Femur (tissue), 1 donor: ENCODE data around the gene ZFAND2A.
A peak's percentile ranks its signal among the peaks of the same experiment; 100 is the strongest.
"Not testable (repeated sequence)": the region's sequence is repeated elsewhere in the genome, so short reads cannot be mapped to it uniquely, and the experiment has no call there.

Source experiments
- DNase-seq: peaks from one replicate; pipeline ENCODE4 v3.0.0-alpha.2; 2017

ZFAND2A gene

GRCh38 chr7:1121886-1122831 lies 37.8 kb downstream of the ZFAND2A start:
- DNase-seq: no peak

GRCh38 chr7:1121476-1121875 lies 38.5 kb downstream of the ZFAND2A start:
- DNase-seq: no peak

GRCh38 chr7:1120791-1121190 lies 39.2 kb downstream of the ZFAND2A start:
- DNase-seq: no peak

- no peak for DNase-seq
These were observed 40.8 kb downstream of the ZFAND2A start for GRCh38 chr7:1119201-1119600.

- DNase-seq: no peak
These were observed 42.6 kb downstream of the ZFAND2A start for GRCh38 chr7:1117321-1117928.

DNA sequence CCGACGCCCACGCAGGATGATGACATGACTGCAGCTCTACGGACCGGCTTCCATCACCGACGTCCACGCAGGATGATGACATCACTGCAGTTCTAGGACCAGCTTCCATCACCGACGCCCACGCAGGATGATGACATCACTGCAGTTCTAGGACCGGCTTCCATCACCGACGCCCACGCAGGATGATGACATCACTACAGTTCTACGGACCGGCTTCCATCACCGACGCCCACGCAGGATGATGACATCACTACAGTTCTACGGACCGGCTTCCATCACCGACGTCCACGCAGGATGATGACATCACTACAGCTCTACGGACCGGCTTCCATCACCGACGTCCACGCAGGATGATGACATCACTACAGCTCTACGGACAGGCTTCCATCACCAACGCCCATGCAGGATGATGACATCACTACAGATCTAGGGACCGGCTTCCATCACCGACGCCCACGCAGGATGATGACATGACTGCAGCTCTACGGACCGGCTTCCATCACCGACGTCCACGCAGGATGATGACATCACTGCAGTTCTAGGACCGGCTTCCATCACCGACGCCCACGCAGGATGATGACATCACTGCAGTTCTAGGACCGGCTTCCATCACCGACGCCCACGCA lies 43.5 kb downstream of the ZFAND2A start:
- not testable (repeated sequence) for DNase-seq

DNA sequence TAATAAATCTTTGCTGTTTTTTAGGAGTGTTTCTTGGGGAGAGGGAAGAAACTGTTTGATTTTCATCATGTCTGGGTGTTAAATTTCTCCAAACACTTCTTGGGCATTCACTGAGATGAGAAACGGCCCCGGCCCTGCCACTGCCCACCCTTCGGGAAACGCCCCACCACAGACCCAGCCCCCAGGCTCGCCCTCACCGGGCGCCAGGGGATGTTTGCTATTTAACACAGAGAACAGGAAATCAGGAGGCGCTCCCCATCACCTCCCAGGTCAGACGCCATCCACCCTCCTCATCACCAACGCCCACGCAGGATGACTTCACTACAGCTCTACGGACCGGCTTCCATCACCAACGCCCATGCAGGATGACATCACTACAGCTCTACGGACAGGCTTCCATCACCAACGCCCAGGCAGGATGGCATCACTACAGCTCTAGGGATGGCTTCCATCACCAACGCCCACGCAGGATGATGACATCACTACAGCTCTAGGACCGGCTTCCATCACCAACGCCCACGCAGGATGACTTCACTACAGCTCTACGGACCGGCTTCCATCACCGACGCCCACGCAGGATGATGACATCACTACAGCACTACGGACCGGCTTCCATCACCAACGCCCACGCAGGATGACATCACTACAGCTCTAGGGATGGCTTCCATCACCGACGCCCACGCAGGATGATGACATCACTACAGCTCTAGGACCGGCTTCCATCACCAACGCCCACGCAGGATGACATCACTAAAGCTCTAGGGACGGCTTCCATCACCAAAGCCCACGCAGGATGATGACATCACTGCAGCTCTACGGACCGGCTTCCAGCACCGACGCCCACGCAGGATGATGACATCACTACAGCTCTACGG lies 44.6 kb downstream of the ZFAND2A start:
- DNase-seq: not testable (repeated sequence)

DNA sequence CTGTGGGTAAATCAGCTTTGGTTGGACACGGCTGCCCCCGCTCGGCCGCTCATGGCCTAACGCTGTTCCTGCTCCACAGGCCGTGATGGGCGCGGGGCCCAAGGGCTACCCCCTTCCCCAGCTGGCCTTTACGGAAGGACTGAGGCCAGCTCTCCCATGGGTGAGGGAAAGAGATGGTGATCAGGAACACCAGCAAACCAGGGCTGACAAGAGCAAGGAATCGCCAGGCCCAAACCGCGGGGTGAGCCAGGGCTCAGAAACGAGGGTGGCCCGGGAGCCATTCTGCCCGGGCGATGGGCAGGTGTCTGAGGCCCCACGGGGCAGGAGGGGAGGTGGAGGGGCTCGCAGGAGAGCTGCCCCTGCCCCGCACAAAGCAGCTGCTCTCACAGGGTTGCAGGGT lies 45.5 kb downstream of the ZFAND2A start:
- DNase-seq: peak; percentile 14

GRCh38 chr7:1114088-1114487 lies 45.9 kb downstream of the ZFAND2A start:
- DNase-seq: peak; percentile 12

- DNase-seq: no peak
These were observed 46.5 kb downstream of the ZFAND2A start for GRCh38 chr7:1113548-1113885.

- DNase-seq: no peak
These were observed 47.1 kb downstream of the ZFAND2A start for GRCh38 chr7:1112625-1113547.

- peak; percentile 55 for DNase-seq
These were observed 47.9 kb downstream of the ZFAND2A start for GRCh38 chr7:1112109-1112508.

- DNase-seq: no peak
These were observed 48.8 kb downstream of the ZFAND2A start for GRCh38 chr7:1111156-1111555.

- no peak for DNase-seq
These were observed 49.6 kb downstream of the ZFAND2A start for GRCh38 chr7:1110358-1110757.

GRCh38 chr7:1109581-1110310 lies 50.2 kb downstream of the ZFAND2A start:
- no peak for DNase-seq

- no peak for DNase-seq
These were observed 51.6 kb downstream of the ZFAND2A start for GRCh38 chr7:1108264-1108920.

- no peak for DNase-seq
These were observed 53.1 kb downstream of the ZFAND2A start for GRCh38 chr7:1106793-1107421.

DNA sequence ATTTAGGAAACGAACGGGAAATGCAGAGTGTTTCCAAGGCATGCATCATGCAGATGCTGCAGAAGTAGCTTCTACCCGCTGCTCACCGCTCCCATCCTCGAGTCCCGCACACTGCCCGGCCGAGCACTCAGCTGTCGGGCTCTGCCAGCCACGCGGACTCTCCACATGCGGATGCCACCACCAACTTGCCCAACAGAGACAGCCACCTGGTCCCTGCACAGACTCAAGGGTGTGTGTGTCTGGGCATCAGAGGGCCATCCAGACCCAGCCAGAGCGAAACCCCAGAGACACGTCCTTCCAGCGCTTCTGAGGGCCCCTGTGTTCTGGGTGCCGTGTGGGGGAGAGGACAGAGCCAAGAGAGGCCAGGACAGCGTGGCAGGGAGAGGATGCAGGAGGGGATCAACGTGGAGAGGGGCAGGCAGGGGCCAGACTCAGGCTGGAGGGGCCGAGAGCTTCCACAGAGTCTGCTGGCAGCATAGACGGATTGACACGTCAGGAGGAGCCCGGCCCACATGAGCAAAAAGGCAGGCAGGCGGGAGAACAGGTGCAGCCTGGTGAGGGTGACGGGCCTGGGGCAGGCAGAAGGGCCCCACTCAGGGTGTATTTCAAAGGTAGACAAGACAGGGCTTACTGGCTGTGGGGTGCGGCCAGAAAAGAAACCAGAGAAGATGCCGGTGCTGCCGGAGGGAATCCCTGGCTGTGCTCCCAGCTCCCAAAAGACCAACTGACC lies 53.8 kb downstream of the ZFAND2A start:
- peak; percentile 60 for DNase-seq

- DNase-seq: no peak
These were observed 54.8 kb downstream of the ZFAND2A start for GRCh38 chr7:1105189-1105588.
